ENCODE measurements around the gene CYP21A2.
"Not testable (repeated sequence)": the region's sequence is repeated elsewhere in the genome, so short reads cannot be mapped to it uniquely, and the experiment has no call there.

CYP21A2 gene

GRCh38 chr6:32037598-32038524 is at the start of gene CYP21A2:
Gene CYP21A2, plus strand, starts transcription at chr6:32038415. Its CDS starts 8 bp downstream, at chr6:32038423.
- DNase-seq (ENCODE audit: low spot score); FAIRE-seq: not testable (repeated sequence)

GRCh38 chr6:31989363-31989762 is 48.9 kb upstream of the CYP21A2 start:
- DNase-seq (ENCODE audit: low spot score); FAIRE-seq: not testable (repeated sequence)

- not testable (repeated sequence) for FAIRE-seq; DNase-seq (ENCODE audit: low spot score)
Measured at GRCh38 chr6:31994421-31994820, 43.8 kb upstream of the CYP21A2 start.

- FAIRE-seq = not testable (repeated sequence)
Measured at GRCh38 chr6:31996385-31996784, 41.8 kb upstream of the CYP21A2 start.

GRCh38 chr6:32002546-32003268 is 35.5 kb upstream of the CYP21A2 start:
- not testable (repeated sequence) for FAIRE-seq; DNase-seq (ENCODE audit: low spot score)

More at GRCh38 chr6:31996385-31996784, 41.8 kb upstream of the CYP21A2 start:
- not testable (repeated sequence) for DNase-seq (ENCODE audit: low spot score)

DNA sequence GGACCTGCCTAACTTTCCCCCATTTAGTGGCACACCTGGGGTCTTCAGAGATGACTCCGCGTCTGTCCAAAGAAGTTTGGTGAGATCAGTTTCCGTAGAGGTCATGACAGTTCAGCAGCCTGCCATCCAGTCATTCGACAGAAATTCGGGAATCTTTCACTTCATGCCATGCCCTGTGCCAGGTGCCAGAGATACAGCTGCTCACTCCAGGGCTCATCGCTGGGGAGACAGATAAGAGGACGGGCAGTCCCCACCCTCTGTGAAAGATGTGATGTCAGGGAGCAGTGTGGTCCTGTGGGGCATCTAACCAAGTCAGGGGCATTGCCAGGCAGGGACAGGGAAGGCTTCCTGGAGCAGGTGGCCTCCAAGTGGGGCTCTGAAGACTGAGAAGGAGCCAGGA is 34.9 kb upstream of the CYP21A2 start:
- DNase-seq (ENCODE audit: low spot score) = not testable (repeated sequence)
- FAIRE-seq = peak; percentile 61

DNA sequence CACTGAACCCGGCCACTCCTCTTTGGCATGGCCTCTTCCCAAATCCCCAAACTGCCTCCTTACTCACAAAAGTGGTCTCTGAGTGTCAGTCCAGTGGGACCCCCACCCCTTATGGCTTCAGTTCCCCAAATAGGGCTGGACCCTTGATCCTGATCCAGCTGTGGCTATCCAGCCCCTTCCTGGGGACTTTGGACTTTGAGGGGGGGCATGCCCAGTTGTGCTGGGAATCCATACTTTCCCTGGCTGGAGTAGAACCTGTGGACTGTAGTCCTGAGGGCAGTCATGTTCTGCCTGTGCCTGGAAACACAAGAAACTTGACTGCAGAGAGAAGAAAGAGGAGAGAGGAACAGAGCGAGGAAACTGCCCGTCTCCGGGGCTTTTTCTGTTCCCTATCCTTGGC is 33.8 kb upstream of the CYP21A2 start:
- DNase-seq (ENCODE audit: low spot score); FAIRE-seq: not testable (repeated sequence)

DNA sequence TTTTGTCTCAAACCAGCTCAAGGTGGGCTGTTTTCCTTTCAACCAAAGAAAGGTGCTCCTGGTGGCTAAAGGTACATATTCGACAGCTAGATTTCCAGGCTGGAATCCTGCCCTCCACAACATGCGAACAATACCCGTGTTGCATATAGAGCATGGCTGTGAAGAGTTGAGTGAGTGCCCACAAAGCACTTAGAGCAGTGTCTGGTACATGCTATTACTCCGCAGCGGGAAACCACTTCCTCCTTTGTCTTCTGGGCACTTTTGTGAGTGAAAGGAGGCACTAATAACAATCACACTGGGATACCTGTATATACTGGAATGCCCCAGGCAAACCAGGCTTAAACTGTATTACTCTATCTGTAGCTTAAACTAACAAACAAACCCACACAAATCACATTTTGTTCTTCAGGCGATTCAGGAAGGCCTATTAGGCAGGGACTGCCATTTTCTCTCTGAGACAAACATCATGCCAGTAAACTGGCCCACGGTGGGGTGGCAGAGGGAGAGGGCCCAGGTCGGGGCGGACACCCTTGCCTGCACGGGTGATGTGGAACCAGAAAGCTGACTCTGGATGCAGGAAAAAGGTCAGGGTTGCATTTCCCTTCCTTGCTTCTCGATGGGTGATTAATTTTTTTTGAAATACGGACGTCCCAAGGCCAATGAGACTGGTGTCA is 33.2 kb upstream of the CYP21A2 start:
- DNase-seq (ENCODE audit: low spot score); FAIRE-seq: not testable (repeated sequence)

DNA sequence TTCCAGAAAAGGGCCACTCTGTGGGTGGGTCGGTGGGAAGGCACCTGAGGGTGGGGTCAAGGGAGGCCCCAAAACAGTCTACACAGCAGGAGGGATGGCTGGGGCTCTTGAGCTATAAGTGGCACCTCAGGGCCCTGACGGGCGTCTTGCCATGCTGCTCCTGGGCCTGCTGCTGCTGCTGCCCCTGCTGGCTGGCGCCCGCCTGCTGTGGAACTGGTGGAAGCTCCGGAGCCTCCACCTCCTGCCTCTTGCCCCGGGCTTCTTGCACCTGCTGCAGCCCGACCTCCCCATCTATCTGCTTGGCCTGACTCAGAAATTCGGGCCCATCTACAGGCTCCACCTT is 32.7 kb upstream of the CYP21A2 start:
- FAIRE-seq; DNase-seq (ENCODE audit: low spot score): not testable (repeated sequence)

GRCh38 chr6:32005991-32006529 is 32.2 kb upstream of the CYP21A2 start:
- not testable (repeated sequence) for FAIRE-seq; DNase-seq (ENCODE audit: low spot score)

GRCh38 chr6:32007086-32007485 is 31.1 kb upstream of the CYP21A2 start:
- not testable (repeated sequence) for DNase-seq (ENCODE audit: low spot score)

GRCh38 chr6:32008037-32008436 is 30.2 kb upstream of the CYP21A2 start:
- not testable (repeated sequence) for DNase-seq (ENCODE audit: low spot score); FAIRE-seq

More at GRCh38 chr6:32007086-32007485, 31.1 kb upstream of the CYP21A2 start:
- not testable (repeated sequence) for FAIRE-seq

- DNase-seq (ENCODE audit: low spot score); FAIRE-seq: not testable (repeated sequence)
Measured at GRCh38 chr6:32008616-32009015, 29.6 kb upstream of the CYP21A2 start.

DNA sequence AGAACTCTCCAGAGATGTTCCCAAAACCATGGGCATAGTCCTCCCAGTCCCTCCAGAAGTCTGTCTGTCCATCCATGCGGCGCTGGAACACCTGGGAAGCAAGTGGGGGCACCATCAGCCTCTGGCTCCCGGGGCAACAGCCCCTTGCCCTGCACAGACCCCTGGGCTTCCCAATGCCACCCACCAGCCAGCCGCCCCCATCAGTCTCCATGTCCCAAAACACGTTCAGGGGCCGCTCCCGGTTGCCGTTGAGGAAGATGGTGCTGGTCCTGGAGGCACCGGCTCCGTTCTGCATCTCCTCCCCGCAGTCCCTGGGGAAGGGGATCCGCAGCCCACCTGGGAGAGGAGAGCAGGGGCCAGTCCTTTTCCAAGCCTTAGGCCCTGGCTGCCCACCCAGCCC is 28.7 kb upstream of the CYP21A2 start:
- not testable (repeated sequence) for DNase-seq (ENCODE audit: low spot score); FAIRE-seq

- not testable (repeated sequence) for DNase-seq (ENCODE audit: low spot score); FAIRE-seq
Measured at GRCh38 chr6:32010856-32011530, 27.2 kb upstream of the CYP21A2 start.

- DNase-seq (ENCODE audit: low spot score); FAIRE-seq: not testable (repeated sequence)
Measured at GRCh38 chr6:32012941-32013617, 25.1 kb upstream of the CYP21A2 start.

DNA sequence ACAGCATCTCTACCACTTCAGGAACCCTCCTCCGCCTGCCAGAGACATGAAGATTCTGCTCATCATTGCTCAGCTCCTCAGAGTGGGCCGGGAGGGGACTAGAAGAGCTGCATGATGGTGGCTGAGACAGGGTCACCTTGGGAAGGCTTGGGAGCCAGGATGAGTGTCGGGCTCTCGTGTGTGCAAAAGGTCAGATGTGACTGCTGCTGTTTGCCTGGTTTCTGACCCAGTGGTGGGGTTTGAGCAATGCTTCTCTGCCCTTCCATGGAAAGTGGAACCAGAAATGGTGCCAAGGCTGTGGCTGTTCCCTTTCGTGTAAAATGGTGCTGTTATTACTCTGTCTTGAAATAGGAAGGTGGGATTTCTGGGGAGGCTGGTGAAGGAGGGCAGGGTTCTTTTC is 24.5 kb upstream of the CYP21A2 start:
- not testable (repeated sequence) for FAIRE-seq

GRCh38 chr6:32014547-32014946 is 23.7 kb upstream of the CYP21A2 start, which contains the start of gene C4B:
Gene C4B, plus strand, starts transcription at chr6:32014795. Its CDS starts 51 bp downstream, at chr6:32014846.
- not testable (repeated sequence) for DNase-seq (ENCODE audit: low spot score); FAIRE-seq

More for the DNA sequence above, 24.5 kb upstream of the CYP21A2 start:
- DNase-seq (ENCODE audit: low spot score) = not testable (repeated sequence)

GRCh38 chr6:32022100-32022499 is 16.1 kb upstream of the CYP21A2 start:
- not testable (repeated sequence) for FAIRE-seq; DNase-seq (ENCODE audit: low spot score)

All from urothelium cell line (cell line).